ENCODE measurements around the gene NEK7.

NEK7 gene

DNA sequence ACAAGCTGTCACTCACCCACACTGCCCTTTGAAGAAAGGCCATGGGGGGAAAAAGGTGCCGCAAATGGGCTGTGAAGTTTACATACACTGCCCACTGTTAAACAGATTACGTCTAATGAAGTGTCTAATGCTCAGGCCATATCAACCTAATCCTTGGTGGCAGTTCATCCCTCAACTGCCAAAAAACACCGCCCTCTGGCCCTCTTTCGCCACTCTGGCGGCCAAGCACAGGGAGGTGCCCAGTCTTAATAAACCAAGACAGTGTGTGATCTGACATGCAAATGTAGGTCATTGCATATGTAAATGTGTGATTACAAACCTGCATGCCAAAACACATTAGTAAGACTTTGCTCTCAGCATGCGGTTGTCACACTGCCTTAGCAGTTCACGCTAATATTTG lies 89.5 kb downstream of the NEK7 start:
- no peak for DNase-seq (ENCODE audit: low read depth)
- TF ChIP-seq, protein P1, sequence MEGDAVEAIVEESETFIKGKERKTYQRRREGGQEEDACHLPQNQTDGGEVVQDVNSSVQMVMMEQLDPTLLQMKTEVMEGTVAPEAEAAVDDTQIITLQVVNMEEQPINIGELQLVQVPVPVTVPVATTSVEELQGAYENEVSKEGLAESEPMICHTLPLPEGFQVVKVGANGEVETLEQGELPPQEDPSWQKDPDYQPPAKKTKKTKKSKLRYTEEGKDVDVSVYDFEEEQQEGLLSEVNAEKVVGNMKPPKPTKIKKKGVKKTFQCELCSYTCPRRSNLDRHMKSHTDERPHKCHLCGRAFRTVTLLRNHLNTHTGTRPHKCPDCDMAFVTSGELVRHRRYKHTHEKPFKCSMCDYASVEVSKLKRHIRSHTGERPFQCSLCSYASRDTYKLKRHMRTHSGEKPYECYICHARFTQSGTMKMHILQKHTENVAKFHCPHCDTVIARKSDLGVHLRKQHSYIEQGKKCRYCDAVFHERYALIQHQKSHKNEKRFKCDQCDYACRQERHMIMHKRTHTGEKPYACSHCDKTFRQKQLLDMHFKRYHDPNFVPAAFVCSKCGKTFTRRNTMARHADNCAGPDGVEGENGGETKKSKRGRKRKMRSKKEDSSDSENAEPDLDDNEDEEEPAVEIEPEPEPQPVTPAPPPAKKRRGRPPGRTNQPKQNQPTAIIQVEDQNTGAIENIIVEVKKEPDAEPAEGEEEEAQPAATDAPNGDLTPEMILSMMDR (IDR thresholded peaks at IDR 0.05; ENCODE audit: low read depth, low read length, missing control alignments) = no peak
- no peak overlapping the region for H3K4me3 ChIP-seq (ENCODE audit: low read depth, low read length)

GRCh38 chr1:198253259-198253658 lies 96.5 kb downstream of the NEK7 start:
- no peak overlapping the region for H3K4me3 ChIP-seq (ENCODE audit: low read depth, low read length)
- TF ChIP-seq, protein P1 (IDR thresholded peaks at IDR 0.05; ENCODE audit: low read depth, low read length, missing control alignments) = no peak
- no peak for DNase-seq (ENCODE audit: low read depth)

GRCh38 chr1:198253668-198254067 lies 96.9 kb downstream of the NEK7 start:
- TF ChIP-seq, protein P1 (IDR thresholded peaks at IDR 0.05; ENCODE audit: low read depth, low read length, missing control alignments) = no peak
- no peak overlapping the region for H3K4me3 ChIP-seq (ENCODE audit: low read depth, low read length)
- DNase-seq (ENCODE audit: low read depth) = peak; percentile 50

- no peak overlapping the region for H3K4me3 ChIP-seq (ENCODE audit: low read depth, low read length)
- TF ChIP-seq, protein P1 (IDR thresholded peaks at IDR 0.05; ENCODE audit: low read depth, low read length, missing control alignments) = no peak
Observed at GRCh38 chr1:198254521-198254920, 97.7 kb downstream of the NEK7 start.

GRCh38 chr1:198254948-198255347 lies 98.2 kb downstream of the NEK7 start:
- TF ChIP-seq, protein P1 (IDR thresholded peaks at IDR 0.05; ENCODE audit: low read depth, low read length, missing control alignments) = no peak
- H3K4me3 ChIP-seq (ENCODE audit: low read depth, low read length) = no peak overlapping the region
- DNase-seq (ENCODE audit: low read depth) = no peak

More at GRCh38 chr1:198254521-198254920, 97.7 kb downstream of the NEK7 start:
- DNase-seq (ENCODE audit: low read depth) = no peak

DNA sequence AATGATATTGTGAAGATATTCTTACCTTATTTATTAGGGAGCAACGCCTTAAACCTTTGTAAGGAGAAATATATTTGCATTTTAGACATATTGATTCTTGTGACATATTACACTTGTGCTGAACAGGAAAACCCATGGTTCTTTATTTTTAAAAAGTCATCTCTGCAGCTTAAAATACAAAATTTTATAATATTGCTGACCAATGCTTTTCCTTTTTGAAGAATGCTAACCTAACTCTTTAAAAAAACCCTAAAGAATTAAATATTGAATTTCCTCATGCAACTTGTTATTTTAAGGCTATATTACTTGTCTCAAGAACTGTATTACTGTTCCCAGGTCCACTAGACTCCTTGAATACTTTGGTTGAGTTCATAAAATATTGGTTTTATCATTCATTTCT lies 99.0 kb downstream of the NEK7 start:
- DNase-seq (ENCODE audit: low read depth) = no peak
- no peak overlapping the region for H3K4me3 ChIP-seq (ENCODE audit: low read depth, low read length)
- TF ChIP-seq, protein P1 (IDR thresholded peaks at IDR 0.05; ENCODE audit: low read depth, low read length, missing control alignments) = no peak

DNA sequence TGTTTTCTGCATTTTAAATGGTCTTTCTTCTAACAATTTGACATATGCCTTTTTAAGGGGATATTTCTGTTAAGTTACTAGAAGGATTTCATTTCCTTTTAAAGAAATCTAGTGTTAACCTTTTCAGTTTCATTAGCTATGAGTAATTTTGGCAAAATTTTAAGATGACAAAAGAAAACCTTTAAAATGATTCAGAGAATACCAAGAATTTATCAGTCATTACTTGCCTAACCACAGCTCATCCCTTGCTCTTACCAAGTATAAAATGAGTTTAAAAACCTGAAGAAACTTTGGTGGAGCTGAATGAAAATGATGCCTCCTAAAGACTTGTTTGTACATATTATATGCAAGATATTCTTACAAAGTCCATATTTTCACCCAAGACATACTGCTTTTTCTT lies 101.7 kb downstream of the NEK7 start:
- no peak overlapping the region for H3K4me3 ChIP-seq (ENCODE audit: low read depth, low read length)
- DNase-seq (ENCODE audit: low read depth) = peak; percentile 21
- TF ChIP-seq, protein P1 (IDR thresholded peaks at IDR 0.05; ENCODE audit: low read depth, low read length, missing control alignments) = no peak
